GM21529 (cell line): Measurements from ENCODE around the gene CAMK2A.
"Not testable (repeated sequence)": the region's sequence is repeated elsewhere in the genome, so short reads cannot be mapped to it uniquely, and the experiment has no call there.

Source experiments
- ATAC-seq: cut with Tn5 transposase; IDR thresholded peaks from one replicate; pipeline ENCODE4 v1.9.1; 2021; ENCODE audit not compliant: unreplicated experiment

Gene CAMK2A

GRCh38 chr5:150256410-150257064 is 33.0 kb downstream of the CAMK2A start:
- no peak for ATAC-seq

GRCh38 chr5:150255659-150256409 is 33.7 kb downstream of the CAMK2A start:
- ATAC-seq: no peak

- no peak for ATAC-seq
These were observed 34.8 kb downstream of the CAMK2A start for GRCh38 chr5:150254774-150255173.

GRCh38 chr5:150254363-150254762 is 35.2 kb downstream of the CAMK2A start:
- ATAC-seq: no peak

GRCh38 chr5:150253416-150254208 is 36.0 kb downstream of the CAMK2A start:
- ATAC-seq: no peak

GRCh38 chr5:150252489-150252888 is 37.1 kb downstream of the CAMK2A start:
- no peak for ATAC-seq

GRCh38 chr5:150251504-150251903 is 38.1 kb downstream of the CAMK2A start:
- ATAC-seq: no peak

GRCh38 chr5:150249744-150250143 is 39.8 kb downstream of the CAMK2A start:
- no peak for ATAC-seq

GRCh38 chr5:150248946-150249345 is 40.6 kb downstream of the CAMK2A start:
- no peak for ATAC-seq

GRCh38 chr5:150248493-150248892 is 41.1 kb downstream of the CAMK2A start:
- not testable (repeated sequence) for ATAC-seq

- ATAC-seq: no peak
These were observed 41.8 kb downstream of the CAMK2A start for GRCh38 chr5:150247726-150248125.

- no peak for ATAC-seq
These were observed 42.7 kb downstream of the CAMK2A start for GRCh38 chr5:150246835-150247234.

GRCh38 chr5:150246429-150246828 is 43.1 kb downstream of the CAMK2A start:
- no peak for ATAC-seq

GRCh38 chr5:150245808-150246207 is 43.8 kb downstream of the CAMK2A start:
- no peak for ATAC-seq

- ATAC-seq: no peak
These were observed 44.3 kb downstream of the CAMK2A start for GRCh38 chr5:150245111-150245789.

GRCh38 chr5:150244209-150244608 is 45.4 kb downstream of the CAMK2A start:
- ATAC-seq: no peak

GRCh38 chr5:150243590-150243989 is 46.0 kb downstream of the CAMK2A start:
- ATAC-seq: no peak

- ATAC-seq: no peak
These were observed 47.2 kb downstream of the CAMK2A start for GRCh38 chr5:150242251-150242894.

GRCh38 chr5:150241298-150242160 is 48.0 kb downstream of the CAMK2A start:
- ATAC-seq: no peak

- ATAC-seq: no peak
These were observed 49.8 kb downstream of the CAMK2A start for GRCh38 chr5:150239794-150240122.
